ENCODE results near the gene SNRNP48. TPM values are rescaled to one million over a fixed set of nuclear protein-coding genes. Genes with fewer than 3 reads are reported as not detected.

SNRNP48 gene
- total RNA-seq, 1 experiment from 2014 or later = 26.2 TPM

DNA sequence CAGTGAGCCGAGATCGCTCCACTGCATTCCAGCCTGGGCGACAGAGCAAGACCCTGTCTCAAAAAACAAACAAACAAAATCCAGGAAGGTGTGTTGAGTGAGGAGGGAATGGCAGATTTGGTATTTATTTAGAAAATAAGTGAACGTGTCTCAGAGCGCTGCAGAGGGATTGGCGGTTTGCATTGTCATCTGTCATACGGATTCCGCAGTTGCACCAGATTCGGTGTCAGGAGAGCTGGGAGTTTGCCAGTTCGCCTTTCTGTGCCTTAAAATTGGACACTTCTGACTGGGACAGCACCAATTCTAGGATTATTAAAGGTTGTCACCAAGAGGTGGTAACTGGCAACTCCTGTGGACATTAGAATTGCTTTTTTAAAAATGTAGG is 912 bp downstream of the SNRNP48 start:
- no peak for DNase-seq (ENCODE audit: low read depth, low spot score)
- peaks cover 8 to 23% of the 10 kb centered on the region in 2 experiments; a peak in 3 of 4 replicates for H3K36me3 ChIP-seq (ENCODE audit: control insufficient read depth in 1 of 2, insufficient read depth in 2 of 2, low read length in 2 of 2)
- peaks cover 10 to 20% of the 10 kb centered on the region in 2 experiments; a peak in 3 of 4 replicates for H3K4me1 ChIP-seq (ENCODE audit: control insufficient read depth in 1 of 2, insufficient read depth in 2 of 2, low read length in 2 of 2)
- RAD21 ChIA-PET (ENCODE audit: low non-redundant PET in 1 of 2, low total read pairs in 2 of 2, uncharacterized antibody in 2 of 2, unreplicated experiment in 2 of 2) = no interaction called here
- BruUV-seq (replicated peaks) = no TSS peak
- peak overlapping the region; percentile 65 for H3K27ac ChIP-seq (ENCODE audit: low read depth, low read length)
- peak overlapping the region; percentile 82 to 92 for H3K4me3 ChIP-seq (replicated peaks in 1 of 2; ENCODE audit: low read depth in 1 of 2, low read length in 2 of 2)
- H3K79me2 ChIP-seq (ENCODE audit: insufficient read depth, low read length) = peaks cover 48% of the 10 kb centered on the region
- no peaks in the 10 kb centered on the region for H3K9me2 ChIP-seq (ENCODE audit: insufficient read depth)
- H3K9ac ChIP-seq (ENCODE audit: low read length) = peak overlapping the region; percentile 90
- no peaks in the 10 kb centered on the region for H3K9me3 ChIP-seq (ENCODE audit: control insufficient read depth in 1 of 2, insufficient read depth in 1 of 2, low read depth in 1 of 2, low read length in 2 of 2)
- no peak overlapping the region for H2AFZ ChIP-seq (ENCODE audit: low read depth, low read length, poor library complexity, severe bottlenecking)
- no peaks in the 10 kb centered on the region for H4K20me1 ChIP-seq (ENCODE audit: insufficient read depth)
- CTCF ChIA-PET = no interaction called here
- peak overlapping the region; percentile 79 for H3K4me2 ChIP-seq (ENCODE audit: low read length)
- intact Hi-C loops (cut with micrococcal nuclease) = no loop called here
- POLR2A ChIA-PET = no interaction called here
- TF ChIP-seq TCF7L2 (IDR thresholded peaks at IDR 0.05; ENCODE audit: borderline replicate concordance, extremely low read depth, insufficient read depth, insufficient read length) = no peak
- no peaks in the 10 kb centered on the region for H3K27me3 ChIP-seq (ENCODE audit: insufficient read depth, low read length)
- ATAC-seq = no peak

DNA sequence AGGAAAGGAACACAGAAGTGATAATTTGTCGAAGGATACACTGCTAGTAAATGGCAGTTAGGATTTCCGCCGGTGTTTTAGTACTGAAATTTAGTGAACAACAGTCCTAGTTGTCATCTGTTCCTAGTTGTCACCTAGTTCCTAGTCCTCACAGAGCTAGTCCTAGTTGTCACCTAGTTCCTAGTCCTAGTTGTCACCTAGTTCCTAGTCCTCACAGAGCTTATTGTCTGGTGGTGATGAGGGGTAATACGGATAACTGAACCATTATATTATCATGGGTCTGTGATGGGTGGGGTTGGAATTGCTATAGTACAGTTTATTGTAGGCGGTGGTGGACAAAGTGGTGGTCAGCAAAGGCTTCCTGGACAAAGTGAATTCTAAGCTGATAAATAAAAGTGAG is 1.8 kb downstream of the SNRNP48 start:
- Histone ChIP-seq H3K4me3 (replicated peaks in 1 of 2; ENCODE audit: low read depth in 1 of 2, low read length in 2 of 2) (no peak overlapping the region; a peak in 1 of 4 replicates), H3K27me3 (ENCODE audit: insufficient read depth, low read length) (no peaks in the 10 kb centered on the region), H4K20me1 (ENCODE audit: insufficient read depth) (no peaks in the 10 kb centered on the region), H3K9me2 (ENCODE audit: insufficient read depth) (no peaks in the 10 kb centered on the region), H3K4me2 (ENCODE audit: low read length) (peak overlapping the region; percentile 79), H3K9ac (ENCODE audit: low read length) (no peak overlapping the region), H2AFZ (ENCODE audit: low read depth, low read length, poor library complexity, severe bottlenecking) (no peak overlapping the region), H3K4me1 (ENCODE audit: control insufficient read depth in 1 of 2, insufficient read depth in 2 of 2, low read length in 2 of 2) (peaks cover 10 to 20% of the 10 kb centered on the region in 2 experiments; a peak in 3 of 4 replicates), H3K36me3 (ENCODE audit: control insufficient read depth in 1 of 2, insufficient read depth in 2 of 2, low read length in 2 of 2) (peaks cover 16 to 28% of the 10 kb centered on the region in 2 experiments), H3K79me2 (ENCODE audit: insufficient read depth, low read length) (peaks cover 53% of the 10 kb centered on the region), H3K9me3 (ENCODE audit: control insufficient read depth in 1 of 2, insufficient read depth in 1 of 2, low read depth in 1 of 2, low read length in 2 of 2) (no peaks in the 10 kb centered on the region), H3K27ac (ENCODE audit: low read depth, low read length) (no peak overlapping the region)
- intact Hi-C loops (cut with micrococcal nuclease) = no loop called here
- ATAC-seq = no peak
- ChIA-PET CTCF (no interaction called here), RAD21 (ENCODE audit: low non-redundant PET in 1 of 2, low total read pairs in 2 of 2, uncharacterized antibody in 2 of 2, unreplicated experiment in 2 of 2) (no interaction called here), POLR2A (no interaction called here)
- DNase-seq (ENCODE audit: low read depth, low spot score) = no peak
- TF ChIP-seq, protein P1, sequence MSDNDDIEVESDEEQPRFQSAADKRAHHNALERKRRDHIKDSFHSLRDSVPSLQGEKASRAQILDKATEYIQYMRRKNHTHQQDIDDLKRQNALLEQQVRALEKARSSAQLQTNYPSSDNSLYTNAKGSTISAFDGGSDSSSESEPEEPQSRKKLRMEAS (IDR thresholded peaks at IDR 0.05) = no peak
- TF ChIP-seq SRF (IDR thresholded peaks at IDR 0.05; ENCODE audit: low read depth) (no peak), EZH2phosphoT487 (IDR thresholded peaks at IDR 0.05; ENCODE audit: borderline replicate concordance) (no peak), ELF1 (IDR thresholded peaks at IDR 0.05; ENCODE audit: borderline replicate concordance, low read depth) (no peak), CEBPB (IDR thresholded peaks at IDR 0.05; ENCODE audit: low read depth) (no peak), FOSL1 (IDR thresholded peaks at IDR 0.05; ENCODE audit: low read depth) (no peak), POLR2AphosphoS5 (IDR thresholded peaks at IDR 0.05; ENCODE audit: low read depth, low read length) (no peak), EGR1 (IDR thresholded peaks at IDR 0.05; ENCODE audit: low read depth) (no peak), YY1 (IDR thresholded peaks at IDR 0.05; ENCODE audit: extremely low read depth, insufficient replicate concordance, low read depth, low read length) (no peak), SP1 (IDR thresholded peaks at IDR 0.05; ENCODE audit: low read depth) (no peak), EZH2 (IDR thresholded peaks at IDR 0.05) (no peak), ZFX (IDR thresholded peaks at IDR 0.05) (no peak)
- TF ChIP-seq, protein P2, sequence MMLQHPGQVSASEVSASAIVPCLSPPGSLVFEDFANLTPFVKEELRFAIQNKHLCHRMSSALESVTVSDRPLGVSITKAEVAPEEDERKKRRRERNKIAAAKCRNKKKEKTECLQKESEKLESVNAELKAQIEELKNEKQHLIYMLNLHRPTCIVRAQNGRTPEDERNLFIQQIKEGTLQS (IDR thresholded peaks at IDR 0.05) = no peak
- TF ChIP-seq, protein P3, sequence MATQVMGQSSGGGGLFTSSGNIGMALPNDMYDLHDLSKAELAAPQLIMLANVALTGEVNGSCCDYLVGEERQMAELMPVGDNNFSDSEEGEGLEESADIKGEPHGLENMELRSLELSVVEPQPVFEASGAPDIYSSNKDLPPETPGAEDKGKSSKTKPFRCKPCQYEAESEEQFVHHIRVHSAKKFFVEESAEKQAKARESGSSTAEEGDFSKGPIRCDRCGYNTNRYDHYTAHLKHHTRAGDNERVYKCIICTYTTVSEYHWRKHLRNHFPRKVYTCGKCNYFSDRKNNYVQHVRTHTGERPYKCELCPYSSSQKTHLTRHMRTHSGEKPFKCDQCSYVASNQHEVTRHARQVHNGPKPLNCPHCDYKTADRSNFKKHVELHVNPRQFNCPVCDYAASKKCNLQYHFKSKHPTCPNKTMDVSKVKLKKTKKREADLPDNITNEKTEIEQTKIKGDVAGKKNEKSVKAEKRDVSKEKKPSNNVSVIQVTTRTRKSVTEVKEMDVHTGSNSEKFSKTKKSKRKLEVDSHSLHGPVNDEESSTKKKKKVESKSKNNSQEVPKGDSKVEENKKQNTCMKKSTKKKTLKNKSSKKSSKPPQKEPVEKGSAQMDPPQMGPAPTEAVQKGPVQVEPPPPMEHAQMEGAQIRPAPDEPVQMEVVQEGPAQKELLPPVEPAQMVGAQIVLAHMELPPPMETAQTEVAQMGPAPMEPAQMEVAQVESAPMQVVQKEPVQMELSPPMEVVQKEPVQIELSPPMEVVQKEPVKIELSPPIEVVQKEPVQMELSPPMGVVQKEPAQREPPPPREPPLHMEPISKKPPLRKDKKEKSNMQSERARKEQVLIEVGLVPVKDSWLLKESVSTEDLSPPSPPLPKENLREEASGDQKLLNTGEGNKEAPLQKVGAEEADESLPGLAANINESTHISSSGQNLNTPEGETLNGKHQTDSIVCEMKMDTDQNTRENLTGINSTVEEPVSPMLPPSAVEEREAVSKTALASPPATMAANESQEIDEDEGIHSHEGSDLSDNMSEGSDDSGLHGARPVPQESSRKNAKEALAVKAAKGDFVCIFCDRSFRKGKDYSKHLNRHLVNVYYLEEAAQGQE (IDR thresholded peaks at IDR 0.05; ENCODE audit: low read depth) = no peak
- no TSS peak for BruUV-seq (replicated peaks)

All from HCT116 (cell line).